GM21526 (cell line): ENCODE data around the gene VIPR1.
"Not testable (repeated sequence)": the region's sequence is repeated elsewhere in the genome, so short reads cannot be mapped to it uniquely, and the experiment has no call there.

Experiments used
- ATAC-seq: cut with Tn5 transposase; IDR thresholded peaks from one replicate; pipeline ENCODE4 v1.9.1; 2021; ENCODE audit warnings: moderate library complexity; ENCODE audit not compliant: unreplicated experiment, low FRiP score

VIPR1 gene

DNA sequence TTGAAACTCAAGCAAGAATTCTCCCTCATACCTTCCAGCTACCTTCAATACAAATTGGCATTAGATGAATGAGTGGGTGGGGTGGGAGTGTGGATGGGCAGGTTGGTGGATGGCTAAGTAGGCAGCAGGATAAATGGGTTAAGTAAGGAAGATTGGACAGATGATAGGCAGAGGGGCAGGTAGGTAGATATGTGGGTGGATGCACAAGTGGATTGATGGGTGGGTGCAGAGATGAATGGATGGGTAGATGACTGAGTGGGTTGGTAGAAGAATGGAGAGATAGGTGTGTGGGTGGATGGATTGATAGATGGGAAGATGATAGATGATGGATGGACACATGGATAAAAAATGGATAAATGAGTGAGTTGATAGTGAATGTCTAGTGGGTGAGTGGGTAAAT, 27.6 kb downstream of the VIPR1 start:
- ATAC-seq: no peak

GRCh38 chr3:42531470-42531869, 29.0 kb downstream of the VIPR1 start:
- ATAC-seq: no peak

GRCh38 chr3:42532229-42532628, 29.8 kb downstream of the VIPR1 start:
- no peak for ATAC-seq

DNA sequence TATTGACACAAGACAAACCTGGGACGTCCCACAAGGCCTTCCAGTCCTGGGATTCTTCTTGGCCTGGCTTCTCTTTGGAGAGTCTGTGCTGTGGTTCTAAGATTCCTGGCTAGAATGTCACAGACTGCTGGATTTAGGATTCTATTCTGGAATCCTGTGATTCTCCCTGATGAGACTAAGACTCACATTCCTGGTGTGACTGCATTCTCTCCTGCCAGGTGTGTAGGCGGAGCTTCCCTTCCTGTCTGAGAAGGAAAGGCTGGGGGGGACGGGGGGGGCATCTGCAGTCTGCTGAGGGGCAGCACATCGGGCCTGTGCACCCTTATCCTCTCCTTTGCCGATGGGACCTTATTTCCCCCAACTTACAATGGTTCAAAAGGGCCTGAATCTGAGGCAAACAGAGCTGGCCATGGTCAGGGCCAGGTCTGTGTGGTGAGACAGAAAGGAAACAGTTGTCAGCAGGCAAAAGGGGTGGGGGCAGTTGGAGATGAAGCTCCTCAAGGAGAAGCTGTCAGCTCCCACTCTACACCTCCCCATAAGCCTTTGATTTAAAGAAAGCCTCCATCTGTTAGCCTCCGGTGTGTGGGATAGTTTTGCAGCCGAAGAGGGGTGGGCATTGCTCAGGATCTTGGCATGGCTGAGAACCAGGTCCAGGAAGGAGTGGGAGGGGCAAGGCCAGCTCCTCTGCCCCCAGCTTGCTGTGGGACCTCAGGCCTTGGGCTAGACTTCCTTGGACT, 30.9 kb downstream of the VIPR1 start:
- no peak for ATAC-seq

DNA sequence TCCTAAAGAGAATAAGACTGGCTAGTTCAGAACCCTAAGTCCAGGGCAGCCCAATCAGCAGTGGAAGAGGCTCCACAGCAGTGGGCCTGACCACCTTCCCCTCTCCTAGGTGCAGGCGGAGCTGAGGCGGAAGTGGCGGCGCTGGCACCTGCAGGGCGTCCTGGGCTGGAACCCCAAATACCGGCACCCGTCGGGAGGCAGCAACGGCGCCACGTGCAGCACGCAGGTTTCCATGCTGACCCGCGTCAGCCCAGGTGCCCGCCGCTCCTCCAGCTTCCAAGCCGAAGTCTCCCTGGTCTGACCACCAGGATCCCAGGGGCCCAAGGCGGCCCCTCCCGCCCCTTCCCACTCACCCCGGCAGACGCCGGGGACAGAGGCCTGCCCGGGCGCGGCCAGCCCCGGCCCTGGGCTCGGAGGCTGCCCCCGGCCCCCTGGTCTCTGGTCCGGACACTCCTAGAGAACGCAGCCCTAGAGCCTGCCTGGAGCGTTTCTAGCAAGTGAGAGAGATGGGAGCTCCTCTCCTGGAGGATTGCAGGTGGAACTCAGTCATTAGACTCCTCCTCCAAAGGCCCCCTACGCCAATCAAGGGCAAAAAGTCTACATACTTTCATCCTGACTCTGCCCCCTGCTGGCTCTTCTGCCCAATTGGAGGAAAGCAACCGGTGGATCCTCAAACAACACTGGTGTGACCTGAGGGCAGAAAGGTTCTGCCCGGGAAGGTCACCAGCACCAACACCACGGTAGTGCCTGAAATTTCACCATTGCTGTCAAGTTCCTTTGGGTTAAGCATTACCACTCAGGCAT, 33.7 kb downstream of the VIPR1 start:
- ATAC-seq: no peak

- ATAC-seq: no peak
These were observed 34.9 kb downstream of the VIPR1 start for GRCh38 chr3:42537350-42537749.

DNA sequence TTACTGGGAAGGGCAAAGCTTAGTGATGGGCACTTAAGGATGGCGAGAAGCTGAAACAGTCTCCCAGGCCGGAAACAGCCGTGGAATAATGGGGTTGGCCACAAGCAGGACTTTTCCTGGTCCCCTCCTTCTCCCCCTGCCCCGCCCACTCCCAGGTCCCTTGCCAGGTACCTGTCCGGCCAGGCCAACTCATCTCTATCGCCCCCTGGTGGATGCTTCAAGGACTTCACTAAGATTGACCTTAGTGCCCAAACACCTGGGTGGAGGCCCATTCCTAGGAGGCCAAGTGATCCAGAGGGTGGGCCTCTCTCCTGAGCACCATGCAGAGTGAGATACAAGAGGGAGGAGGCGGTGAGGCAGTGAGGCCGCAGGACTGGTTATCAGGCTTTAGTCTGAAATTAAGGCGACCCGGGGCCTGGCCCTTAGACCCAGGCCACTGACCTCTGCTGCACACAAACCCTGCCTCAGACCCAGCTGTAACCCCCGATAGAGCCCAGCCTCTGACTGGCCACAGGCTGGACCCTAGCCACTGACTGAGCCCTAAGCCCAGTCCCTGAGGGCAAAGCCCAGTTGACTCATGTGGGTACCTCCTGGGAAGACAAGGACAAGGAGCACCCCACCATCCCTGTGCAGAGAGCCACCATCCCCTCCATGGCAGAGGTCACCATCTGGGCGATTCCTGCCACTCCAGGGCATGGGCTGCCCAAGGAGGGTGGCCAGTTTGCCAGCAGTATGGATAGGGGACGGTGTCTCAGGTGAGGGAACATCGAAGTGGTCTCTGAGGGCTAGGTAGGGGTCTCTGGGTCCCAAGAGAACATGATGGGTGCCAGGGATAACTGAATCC, 37.6 kb downstream of the VIPR1 start:
- no peak for ATAC-seq

DNA sequence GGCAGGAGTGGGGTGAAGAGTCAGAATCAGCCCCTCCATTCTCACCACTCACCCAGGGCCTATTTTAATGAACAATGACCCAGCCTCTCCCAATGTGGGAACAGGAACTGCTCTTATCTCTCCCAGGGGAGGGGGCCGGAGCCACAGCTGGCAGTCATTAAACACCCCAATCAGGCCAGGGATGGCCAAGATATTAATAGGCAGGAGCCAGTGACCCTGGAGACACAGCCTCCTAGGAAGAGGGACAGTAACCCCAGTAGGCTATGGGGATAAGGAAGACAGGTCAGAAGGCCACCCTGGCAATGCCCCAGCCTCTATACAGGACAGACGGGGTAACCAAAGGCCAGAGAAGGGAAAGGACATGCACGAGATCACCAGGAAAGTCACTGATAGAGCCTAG, 38.6 kb downstream of the VIPR1 start:
- ATAC-seq: no peak

DNA sequence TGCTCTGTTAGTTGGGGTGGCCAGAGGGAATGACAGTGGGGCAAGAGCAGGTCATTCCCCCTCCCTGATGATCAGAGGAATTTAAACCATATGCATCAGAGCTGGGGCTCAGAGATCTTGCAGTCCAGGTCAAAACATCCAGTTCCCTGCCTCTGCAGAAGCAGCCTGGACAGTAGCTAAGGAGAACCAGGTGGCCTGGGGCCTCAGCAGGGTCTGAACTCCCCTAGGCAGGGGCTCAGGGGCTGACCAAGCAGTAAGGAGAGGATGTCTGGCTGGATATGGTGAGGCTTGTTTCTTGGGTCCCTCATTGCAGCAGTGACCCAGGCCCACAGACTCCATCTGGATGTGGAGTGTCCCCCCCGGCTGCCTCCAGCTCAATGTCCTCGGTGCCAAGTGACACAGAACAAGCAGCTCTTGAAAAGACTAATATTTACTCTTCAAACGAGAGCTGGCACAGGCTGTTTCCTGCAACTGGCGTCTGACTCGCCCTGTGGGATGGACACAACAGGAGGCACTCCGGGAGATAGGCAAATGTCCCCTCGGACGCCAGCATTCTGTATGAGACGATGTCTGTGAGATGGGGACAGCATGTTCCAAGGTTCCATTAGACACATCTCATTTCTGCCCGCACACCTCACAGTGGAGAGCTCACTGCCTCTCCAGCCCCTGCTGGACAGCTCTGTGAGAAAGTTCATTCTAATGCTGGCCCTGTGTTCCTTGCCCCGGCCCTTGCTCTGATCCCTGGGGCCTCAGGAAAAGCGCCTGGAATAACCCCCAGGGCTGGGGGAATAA, 42.2 kb downstream of the VIPR1 start:
- no peak for ATAC-seq

- ATAC-seq: no peak
These were observed 42.9 kb downstream of the VIPR1 start for GRCh38 chr3:42545284-42545900.

GRCh38 chr3:42546691-42547213, 44.3 kb downstream of the VIPR1 start:
- no peak for ATAC-seq

DNA sequence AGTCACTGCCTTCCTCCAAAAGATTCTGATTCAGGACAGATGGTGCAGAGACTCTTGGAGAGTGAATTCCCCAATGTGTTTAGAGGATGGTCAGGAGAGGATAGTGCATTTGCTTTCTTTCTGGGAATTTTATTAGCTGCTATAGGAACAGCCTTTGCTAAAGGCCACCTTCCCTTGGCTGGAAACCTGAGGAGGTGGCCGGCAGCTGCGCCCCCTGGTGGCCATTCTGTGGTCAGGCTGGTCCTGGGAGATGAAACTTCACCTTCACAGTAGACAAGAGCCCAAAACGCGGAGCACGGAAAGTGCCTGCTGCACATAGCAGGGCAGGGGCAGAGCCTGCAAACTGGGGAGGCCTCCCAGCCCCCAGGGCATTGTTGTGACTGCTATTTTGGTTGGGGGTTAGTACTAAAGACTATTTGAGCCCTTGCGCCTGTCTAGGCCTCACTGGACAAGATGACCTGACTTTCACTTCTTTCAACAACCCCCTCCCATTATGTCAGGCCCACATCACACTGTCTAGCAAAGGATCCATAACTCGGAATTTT, 45.0 kb downstream of the VIPR1 start:
- peak; percentile 68 for ATAC-seq

- no peak for ATAC-seq
These were observed 46.7 kb downstream of the VIPR1 start for GRCh38 chr3:42549131-42549530.

DNA sequence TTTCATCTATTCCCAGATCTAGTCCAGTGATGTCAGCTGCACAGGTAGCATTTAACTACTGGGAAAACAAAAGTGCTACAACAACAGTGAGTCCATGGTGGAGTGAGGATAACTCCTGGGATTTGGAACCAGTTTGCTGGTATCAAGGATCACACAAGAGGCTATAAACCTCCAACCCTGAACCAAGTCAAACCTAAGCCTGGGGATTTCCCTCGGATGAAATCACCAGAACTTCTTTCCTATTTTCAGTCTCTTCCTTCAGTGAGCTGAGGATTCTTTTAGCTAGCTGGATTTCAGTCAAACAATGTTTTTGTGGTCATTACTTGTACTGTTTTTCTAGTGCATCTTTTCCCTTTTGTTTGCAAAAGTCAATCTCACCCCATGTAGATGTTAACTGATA, 47.8 kb downstream of the VIPR1 start:
- ATAC-seq: no peak

DNA sequence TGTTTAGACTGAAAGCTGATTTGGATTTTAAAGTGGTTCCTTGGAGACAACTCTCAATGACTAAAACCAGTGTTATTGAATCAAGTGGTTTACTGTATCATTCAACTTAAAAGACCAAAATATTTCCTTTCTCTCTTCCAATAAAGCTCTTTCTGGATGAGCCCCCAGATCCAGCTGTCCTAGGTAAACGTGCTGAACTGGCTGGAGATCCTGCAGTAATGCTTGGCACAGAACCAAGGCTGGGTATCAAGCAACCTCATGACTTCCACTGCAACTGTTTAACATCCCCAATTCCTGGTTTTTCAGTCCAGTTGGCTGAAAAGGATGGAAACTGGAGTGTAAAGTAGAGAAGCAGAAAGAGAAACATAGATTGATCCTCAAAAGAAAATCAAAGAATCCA, 50.4 kb downstream of the VIPR1 start:
- no peak for ATAC-seq

GRCh38 chr3:42556089-42556632, 53.7 kb downstream of the VIPR1 start:
- ATAC-seq: no peak

DNA sequence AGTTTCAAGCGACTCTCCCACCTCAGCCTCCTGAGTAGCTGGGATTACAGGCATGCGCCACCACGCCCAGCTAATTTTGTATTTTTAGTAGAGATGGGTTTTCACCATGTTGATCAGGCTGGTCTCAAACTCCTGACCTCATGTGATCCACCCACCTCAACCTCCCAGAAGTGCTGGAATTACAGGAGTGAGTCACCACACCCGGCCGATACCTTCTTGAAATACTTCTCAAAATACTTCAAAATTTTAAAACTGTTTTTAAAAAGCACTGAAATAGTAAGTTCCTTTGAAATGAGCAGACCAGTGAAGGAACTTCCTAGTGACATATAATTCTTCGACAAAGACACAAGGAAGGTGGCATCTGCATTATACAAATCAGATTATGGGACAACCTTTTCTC, 54.4 kb downstream of the VIPR1 start:
- ATAC-seq: not testable (repeated sequence)

DNA sequence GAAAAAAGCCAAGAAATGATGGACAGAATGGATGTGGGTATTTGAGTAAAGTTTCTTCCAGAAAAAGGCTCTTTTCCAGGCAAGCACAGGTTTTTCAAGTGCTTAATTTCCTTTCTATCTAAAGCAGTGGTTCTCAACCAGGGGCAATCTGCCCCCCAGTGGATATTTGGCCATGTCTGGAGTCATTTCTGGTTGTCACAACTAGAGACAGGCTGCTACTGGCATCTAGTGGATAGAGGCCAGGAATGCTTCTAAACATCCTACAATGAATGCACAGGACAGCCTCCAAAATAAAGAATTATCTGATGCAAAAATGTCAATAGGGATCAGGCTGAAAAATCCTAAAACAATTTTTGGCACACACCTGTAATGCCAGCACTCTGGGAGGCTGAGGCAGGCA, 55.4 kb downstream of the VIPR1 start:
- ATAC-seq: no peak
